Right ventricle myocardium inferior (tissue), 1 donor: ENCODE measurements around the gene CSRNP2. TPM values are rescaled to one million over a fixed set of nuclear protein-coding genes. Genes with fewer than 3 reads are reported as not detected.
"Not testable (repeated sequence)": the region's sequence is repeated elsewhere in the genome, so short reads cannot be mapped to it uniquely, and the experiment has no call there.

Experiments
- ATAC-seq: fragments of 200-7000 bp; cut with Tn5 transposase; one replicate; pipeline ENCODE4 v1.9.1; 2020; ENCODE audit warnings: mild to moderate bottlenecking, moderate library complexity
- DNase-seq: peaks from one replicate; pipeline ENCODE4 v3.0.0; 2021; ENCODE audit errors: missing footprints
- intact Hi-C: fragments of 100-400 bp; cut with DNase I; formaldehyde crosslinking; loops from one replicate; pipeline ENCODE4 v1.11.0; 2022
- total RNA-seq: library from RNA; stranded (reverse); fragmentation: NEBNext Ultra II Directional; extraction: Animal tissue kit (Norgen Biotek cat#: 25700); gene quantifications from one replicate; pipeline ENCODE4 v1.2.1, GENCODE V29; 2021
- donor health status: DM: no; HTN: yes; CAD: no; lungs with severe emphysema.

Gene CSRNP2
- total RNA-seq, 1 donor from 2014 or later = 25.7 TPM

DNA sequence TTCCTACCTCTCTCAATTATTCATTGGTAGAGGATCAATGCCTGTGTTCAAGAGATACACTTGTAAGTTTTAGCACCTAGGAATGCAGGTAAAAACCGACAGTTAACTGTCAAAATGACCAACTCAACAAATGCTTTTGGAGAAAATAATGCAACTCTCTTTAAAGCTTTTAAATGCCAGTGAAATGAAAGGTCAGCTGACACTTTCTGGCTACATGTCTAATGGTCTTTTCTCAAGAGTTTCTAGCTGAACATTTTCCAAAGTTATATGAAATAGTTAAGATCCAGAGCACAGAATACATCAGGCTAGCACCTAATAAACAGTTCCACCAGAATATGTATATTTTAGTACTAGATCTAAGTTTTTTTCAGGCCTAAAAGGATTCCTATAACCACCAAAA, 2.0 kb downstream of the CSRNP2 start:
- intact Hi-C loops = no loop called here
- DNase-seq (no peak), ATAC-seq (no peak)

GRCh38 chr12:51080136-51080535, 3.3 kb downstream of the CSRNP2 start:
- DNase-seq (no peak), ATAC-seq (no peak)
- intact Hi-C loops = no loop called here

DNA sequence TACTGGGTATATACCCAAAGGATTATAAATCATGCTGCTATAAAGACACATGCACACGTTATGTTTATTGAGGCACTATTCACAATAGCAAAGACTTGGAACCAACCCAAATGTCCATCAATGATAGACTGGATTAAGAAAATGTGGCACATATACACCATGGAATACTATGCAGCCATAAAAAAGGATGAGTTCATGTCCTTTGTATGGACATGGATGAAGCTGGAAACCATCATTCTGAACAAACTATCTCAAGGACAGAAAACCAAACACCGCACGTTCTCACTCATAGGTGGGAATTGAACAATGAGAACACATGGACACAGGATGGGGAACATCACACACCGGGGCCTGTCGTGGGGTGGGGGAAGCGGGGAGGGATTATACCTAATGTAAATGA, 4.5 kb downstream of the CSRNP2 start:
- intact Hi-C loops, DNase-seq, ATAC-seq: not testable (repeated sequence)

DNA sequence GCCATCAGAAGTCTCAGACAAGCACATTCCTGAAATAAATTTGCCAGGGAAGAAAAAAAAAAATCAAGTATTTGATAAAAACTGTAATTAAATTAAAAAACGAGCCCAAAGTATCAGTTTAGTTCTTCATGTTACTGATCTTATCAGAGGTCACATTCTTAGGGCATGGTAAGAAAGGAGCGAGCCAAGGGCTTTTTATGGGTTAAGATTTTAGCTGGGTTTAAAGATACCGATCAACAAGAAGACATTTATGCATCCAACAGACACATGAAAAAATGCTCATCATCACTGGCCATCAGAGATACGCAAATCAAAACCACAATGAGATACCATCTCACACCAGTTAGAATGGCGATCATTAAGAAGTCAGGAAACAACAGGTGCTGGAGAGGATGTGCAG, 5.0 kb downstream of the CSRNP2 start:
- DNase-seq, ATAC-seq, intact Hi-C loops: not testable (repeated sequence)

- DNase-seq (no peak), ATAC-seq (peak; percentile 82)
- intact Hi-C loops = no loop called here
Observed at GRCh38 chr12:51077930-51078329, 5.5 kb downstream of the CSRNP2 start.

- DNase-seq (no peak), ATAC-seq (no peak)
- intact Hi-C loops = no loop called here
Observed at GRCh38 chr12:51076236-51076930, 7.0 kb downstream of the CSRNP2 start.

- intact Hi-C loops = no loop called here
- ATAC-seq (no peak), DNase-seq (no peak)
Observed at GRCh38 chr12:51075390-51075789, 8.0 kb downstream of the CSRNP2 start.

GRCh38 chr12:51071663-51072062, 11.7 kb downstream of the CSRNP2 start:
- intact Hi-C loops = no loop called here
- ATAC-seq = no peak
- DNase-seq = no peak

GRCh38 chr12:51070004-51070403, 13.4 kb downstream of the CSRNP2 start:
- ATAC-seq (no peak), DNase-seq (no peak)
- intact Hi-C loops = no loop called here

DNA sequence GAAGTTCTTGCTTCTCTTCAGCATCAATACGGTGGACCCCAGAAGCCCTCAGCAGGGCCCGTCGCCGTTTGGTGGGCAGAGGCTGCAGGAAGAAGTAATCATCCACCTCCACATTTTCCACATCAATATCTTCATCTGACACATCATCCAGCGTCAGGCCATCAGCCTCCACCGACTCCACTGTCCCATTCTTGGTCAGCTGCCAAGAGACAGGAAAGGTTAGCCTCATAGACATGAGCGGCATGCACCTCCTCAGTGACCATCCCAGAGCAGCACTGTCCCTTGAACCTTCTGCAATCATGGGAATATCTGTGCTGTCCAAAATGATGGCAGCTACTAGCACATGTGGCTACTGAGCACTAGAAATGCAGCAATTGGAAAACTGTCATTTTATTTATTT, 15.6 kb downstream of the CSRNP2 start:
- DNase-seq (no peak), ATAC-seq (no peak)
- intact Hi-C loops = no loop called here

DNA sequence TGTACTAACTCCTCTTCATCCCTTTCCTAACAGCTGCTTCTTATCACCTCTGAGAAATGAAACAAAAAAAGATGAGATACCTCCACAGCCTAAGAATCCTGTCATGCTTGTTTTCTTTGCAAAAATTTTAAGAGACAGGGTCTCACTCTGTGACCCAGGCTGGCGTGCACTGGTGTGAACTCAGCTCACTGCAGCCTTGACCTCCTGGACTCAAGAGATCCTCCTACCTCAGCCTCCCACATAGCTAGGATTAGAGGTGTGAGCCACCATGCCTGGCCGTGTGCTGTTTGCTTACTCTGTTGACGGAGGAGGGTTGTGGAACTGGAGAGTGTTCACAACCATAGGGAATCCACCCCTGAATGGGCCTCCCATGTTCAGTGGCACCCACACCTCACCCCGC, 16.2 kb downstream of the CSRNP2 start:
- intact Hi-C loops = no loop called here
- DNase-seq = no peak
- ATAC-seq = no peak

DNA sequence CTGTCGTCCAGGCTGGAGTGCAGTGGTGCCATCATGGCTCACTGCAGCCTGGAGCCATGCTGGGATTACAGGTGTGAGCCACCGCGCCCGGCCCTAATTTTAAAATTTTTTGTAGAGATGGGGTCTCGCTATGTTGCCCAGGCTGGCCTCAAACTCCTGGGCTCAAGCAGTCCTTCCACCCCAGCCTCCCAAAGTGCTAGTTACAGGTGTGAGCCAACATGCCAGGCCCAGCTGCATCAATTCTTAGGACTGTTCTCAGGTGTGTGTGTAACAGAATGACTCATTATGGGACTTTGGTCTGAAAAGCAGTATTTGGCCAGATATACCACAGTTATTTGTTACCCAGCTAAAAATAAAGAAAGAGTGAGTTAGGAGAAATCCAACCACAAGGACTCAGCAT, 17.9 kb downstream of the CSRNP2 start:
- intact Hi-C loops = no loop called here

GRCh38 chr12:51062631-51063397, 20.6 kb downstream of the CSRNP2 start:
- DNase-seq = no peak
- no peak for ATAC-seq
- intact Hi-C loops = no loop called here

More for the DNA sequence above, 17.9 kb downstream of the CSRNP2 start:
- ATAC-seq (no peak), DNase-seq (no peak)

GRCh38 chr12:51059086-51059485, 24.3 kb downstream of the CSRNP2 start:
- intact Hi-C loops = no loop called here
- ATAC-seq (peak; percentile 4), DNase-seq (no peak)

DNA sequence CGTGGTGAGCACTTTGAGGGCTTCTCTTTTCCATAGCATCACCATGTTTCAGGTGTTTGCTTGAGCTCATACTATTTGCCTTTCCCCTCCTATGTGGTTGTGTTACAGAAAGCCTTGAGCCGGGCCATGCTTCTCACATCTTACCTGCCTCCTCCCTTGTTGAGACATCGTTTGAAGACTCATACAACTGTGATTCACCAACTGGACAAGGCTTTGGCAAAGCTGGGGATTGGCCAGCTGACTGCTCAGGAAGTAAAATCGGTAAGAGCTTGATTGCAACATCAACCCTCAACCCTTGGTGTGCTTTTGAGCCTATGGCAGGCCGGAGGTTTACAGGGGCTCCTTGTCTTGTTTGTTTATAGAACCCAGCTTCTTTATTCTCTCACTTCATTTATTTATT, 27.2 kb downstream of the CSRNP2 start:
- no peak for ATAC-seq
- no peak for DNase-seq
- intact Hi-C loops = no loop called here

GRCh38 chr12:51055060-51055459, 28.3 kb downstream of the CSRNP2 start:
- intact Hi-C loops = no loop called here
- ATAC-seq (no peak), DNase-seq (no peak)

GRCh38 chr12:51051787-51052186, 31.6 kb downstream of the CSRNP2 start:
- no peak for ATAC-seq

DNA sequence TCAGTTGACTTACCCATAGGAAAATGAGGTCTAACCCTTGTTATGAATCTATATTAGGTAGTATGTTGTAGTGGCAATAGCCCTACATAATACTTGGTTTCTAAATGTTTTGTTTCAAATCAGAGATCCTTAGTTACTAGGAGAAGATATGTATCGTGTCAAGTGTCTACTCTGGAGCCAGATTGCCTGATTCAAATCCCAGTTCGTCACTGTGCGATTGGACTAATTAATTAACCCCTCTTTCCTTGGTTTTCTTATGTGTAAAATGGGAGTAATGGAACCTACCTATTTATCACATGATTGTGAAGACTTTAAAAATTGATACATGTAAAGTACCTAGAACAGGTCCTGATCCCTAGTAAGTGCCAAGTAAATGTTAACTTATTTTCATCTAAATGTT, 33.9 kb downstream of the CSRNP2 start:
- DNase-seq (no peak), ATAC-seq (no peak)
- intact Hi-C loops = loop anchor here (2.0 to 10.0 kb wide), 3 partner anchors 33 to 905 kb away; partner anchors contain the start of genes ACVR1B, CSRNP2 and DAZAP2

More at GRCh38 chr12:51051787-51052186, 31.6 kb downstream of the CSRNP2 start:
- intact Hi-C loops = no loop called here
- DNase-seq = no peak

GRCh38 chr12:51048661-51049251, 34.6 kb downstream of the CSRNP2 start:
- DNase-seq (no peak), ATAC-seq (no peak)
- intact Hi-C loops = loop anchor here (1.0 to 10.0 kb wide), 4 partner anchors 34 to 906 kb away; partner anchors contain the start of genes ACVR1B, CSRNP2 and DAZAP2
